Sigmoid colon (tissue), 7 donors: Measurements from ENCODE around the gene SMIM1. TPM values are rescaled to one million over a fixed set of nuclear protein-coding genes. Genes with fewer than 3 reads are reported as not detected.

Source experiments
- DNase-seq: peaks from one replicate; pipeline ENCODE4 v3.0.0-alpha.2; 2019
- H3K27ac ChIP-seq, 4 donors: fragments of 200-600 bp; sonication (generic); one replicate each; pipeline ENCODE4 v1.5.1; 2016 to 2019; ENCODE audit warnings: mild to moderate bottlenecking in 1 of 4
- H3K27me3 ChIP-seq, 3 donors: fragments of 200-600 bp; sonication (generic); one replicate each; pipeline ENCODE4 v1.5.1; 2019; ENCODE audit warnings: mild to moderate bottlenecking in 1 of 3
- H3K36me3 ChIP-seq, 4 donors: fragments of 200-600 bp; sonication (generic); one replicate each; pipeline ENCODE4 v1.5.1; 2016 to 2019
- H3K4me1 ChIP-seq, 4 donors: fragments of 200-600 bp; sonication (generic); one replicate each; pipeline ENCODE4 v1.5.1; 2017 to 2019
- H3K4me3 ChIP-seq, 4 donors: fragments of 200-600 bp; sonication (generic); one replicate each; pipeline ENCODE4 v1.5.1; 2017 to 2019; ENCODE audit warnings: mild to moderate bottlenecking in 2 of 4, moderate library complexity in 1 of 4
- H3K9me3 ChIP-seq, 4 donors: fragments of 200-600 bp in 3 of 4; sonication (generic) in 3 of 4; one replicate each; pipeline versions ENCODE4 v1.5.1 to v1.6.1; 2013 to 2019
- EP300 ChIP-seq, 4 donors: sonication (generic); formaldehyde crosslinking; IDR thresholded peaks; one replicate each; pipeline ENCODE4 v1.6.1; 2017; ENCODE audit warnings: antibody characterized with exemption in 4 of 4
- POLR2A ChIP-seq, 2 donors: fragments of 450-650 bp; IDR thresholded peaks; one replicate each; pipeline ENCODE4 v1.6.1; 2016; ENCODE audit warnings: antibody characterized with exemption in 2 of 2, mild to moderate bottlenecking in 2 of 2, moderate library complexity in 2 of 2
- POLR2AphosphoS5 ChIP-seq, 4 donors: sonication (generic); formaldehyde crosslinking; IDR thresholded peaks; one replicate each; pipeline ENCODE4 v1.6.1; 2017; ENCODE audit warnings: antibody characterized with exemption in 4 of 4
- WGBS, 2 donors: extraction: QIAGEN DNeasy Blood & Tissue Kit; methylation state at CpG; one replicate each; pipeline ENCODE4 v1.1.7; 2013; 5-methylcytosine and 5-hydroxymethylcytosine counted together
- intact Hi-C: fragments of 100-400 bp; cut with DNase I; formaldehyde crosslinking; loops from one replicate; pipeline ENCODE4 v1.15.1; 2023
- polyA plus RNA-seq, 3 donors: library from polyadenylated mRNA; stranded (reverse); fragments of 200-250 nt; gene quantifications; one replicate each; pipeline ENCODE4 v1.2.3, GENCODE V29; 2013
- total RNA-seq, 4 donors: library from RNA; depleted of rRNA; stranded (reverse); fragments of >200 nt; gene quantifications; one replicate each; pipeline ENCODE4 v1.1.0, GENCODE V29; 2016
- TF ChIP-seq, protein P1 (sequence below), 4 experiments: fragments of 450-650 bp in 3 of 4; fragments of 200-600 bp in 1 of 4; IDR thresholded peaks; one replicate each; pipeline ENCODE4 v1.5.1; 2016 to 2019; ENCODE audit warnings: antibody characterized with exemption in 4 of 4, mild to moderate bottlenecking in 3 of 4, moderate library complexity in 2 of 4
- donor health status: healthy with polysubstance abuse.
- donor health status: Bipolar disorder and iron deficiency.
- donor health status: healthy.

Gene SMIM1
- total and polyA plus RNA-seq, 7 donors = 2.7 to 10.8 (median 6.8) TPM; not detected in 1

DNA sequence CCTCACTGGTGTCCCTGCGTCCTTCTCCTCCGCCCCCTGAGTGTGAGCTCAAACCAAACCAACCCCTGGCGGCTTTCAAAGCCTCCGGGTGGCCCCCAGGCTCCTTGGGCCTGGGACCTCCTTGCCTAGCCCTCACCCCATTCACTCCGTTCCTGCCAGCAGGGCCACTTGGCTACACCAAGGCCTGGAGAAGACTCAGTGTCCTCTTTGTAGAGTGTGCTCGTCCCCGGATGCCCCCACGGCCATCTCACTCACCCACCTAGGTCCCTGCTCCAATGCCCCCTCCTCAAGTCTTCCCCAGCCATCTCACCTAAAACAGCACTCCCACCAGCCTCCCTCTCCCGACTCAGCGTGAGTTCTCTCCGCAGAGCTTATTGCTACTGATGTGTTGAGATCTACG, 27.5 kb upstream of the SMIM1 start:
- intact Hi-C loops = loop anchor here (5.0 kb wide), 2 partner anchors 52 to 157 kb away; partner anchors contain the start of genes C1orf174 and LRRC47
- DNase-seq = no peak
- no peaks in the 10 kb centered on the region for H3K9me3 ChIP-seq
- no peak overlapping the region for H3K27ac ChIP-seq
- H3K4me1 ChIP-seq = peaks cover 0 to 34% (median 24%) of the 10 kb centered on the region in 4 donors
- H3K4me3 ChIP-seq = no peak overlapping the region
- WGBS, 2 donors = 95 to 96% methylated on average over 12 of the region's 12 CpGs
- H3K27me3 ChIP-seq = no peaks in the 10 kb centered on the region
- H3K36me3 ChIP-seq = peaks cover 0 to 42% (median 21%) of the 10 kb centered on the region in 4 donors
- TF ChIP-seq POLR2AphosphoS5 (IDR thresholded peaks at IDR 0.05) (no peak), EP300 (IDR thresholded peaks at IDR 0.05) (no peak)
- TF ChIP-seq, protein P1, sequence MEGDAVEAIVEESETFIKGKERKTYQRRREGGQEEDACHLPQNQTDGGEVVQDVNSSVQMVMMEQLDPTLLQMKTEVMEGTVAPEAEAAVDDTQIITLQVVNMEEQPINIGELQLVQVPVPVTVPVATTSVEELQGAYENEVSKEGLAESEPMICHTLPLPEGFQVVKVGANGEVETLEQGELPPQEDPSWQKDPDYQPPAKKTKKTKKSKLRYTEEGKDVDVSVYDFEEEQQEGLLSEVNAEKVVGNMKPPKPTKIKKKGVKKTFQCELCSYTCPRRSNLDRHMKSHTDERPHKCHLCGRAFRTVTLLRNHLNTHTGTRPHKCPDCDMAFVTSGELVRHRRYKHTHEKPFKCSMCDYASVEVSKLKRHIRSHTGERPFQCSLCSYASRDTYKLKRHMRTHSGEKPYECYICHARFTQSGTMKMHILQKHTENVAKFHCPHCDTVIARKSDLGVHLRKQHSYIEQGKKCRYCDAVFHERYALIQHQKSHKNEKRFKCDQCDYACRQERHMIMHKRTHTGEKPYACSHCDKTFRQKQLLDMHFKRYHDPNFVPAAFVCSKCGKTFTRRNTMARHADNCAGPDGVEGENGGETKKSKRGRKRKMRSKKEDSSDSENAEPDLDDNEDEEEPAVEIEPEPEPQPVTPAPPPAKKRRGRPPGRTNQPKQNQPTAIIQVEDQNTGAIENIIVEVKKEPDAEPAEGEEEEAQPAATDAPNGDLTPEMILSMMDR (IDR thresholded peaks at IDR 0.05) = no peak

DNA sequence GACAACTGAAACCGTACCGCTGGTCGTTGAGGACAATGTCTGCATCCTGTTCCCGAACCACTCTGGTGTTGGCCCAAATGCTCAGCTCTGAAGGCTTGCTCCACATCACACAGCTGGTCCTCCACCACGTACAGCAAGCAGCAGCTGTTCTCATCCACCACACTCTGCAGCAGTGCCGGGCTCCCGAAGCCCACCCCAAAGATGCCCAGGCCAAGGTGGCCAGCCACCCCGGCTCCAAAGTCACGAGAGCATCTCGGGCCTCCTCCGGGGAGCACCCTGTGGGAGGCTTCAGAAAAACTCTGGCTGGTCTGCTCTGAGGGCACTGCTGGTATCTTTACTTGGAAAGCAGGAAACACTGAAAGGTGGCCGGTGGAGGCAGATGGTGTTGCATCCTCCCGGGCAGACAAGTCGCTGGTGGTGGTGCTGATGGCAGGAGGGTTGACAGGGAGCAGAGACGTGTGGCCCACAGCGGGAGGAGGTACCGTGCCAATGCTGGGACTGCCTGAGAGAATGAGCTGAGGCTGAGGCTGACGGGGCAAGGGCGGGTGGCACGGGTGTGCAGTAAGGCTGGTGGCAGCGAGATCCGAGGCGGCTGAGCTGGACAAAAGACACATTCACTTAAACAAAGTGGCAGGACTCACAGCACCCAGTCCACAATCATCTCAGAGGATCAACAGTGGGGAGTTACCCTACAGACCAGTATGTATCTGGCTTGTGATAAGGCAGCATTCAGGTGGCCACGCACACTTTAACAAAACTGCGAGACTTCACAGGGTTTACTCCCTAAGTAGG, 26.8 kb upstream of the SMIM1 start:
- peak overlapping the region; percentile 74 to 87 (median 79) for H3K27ac ChIP-seq
- no peaks in the 10 kb centered on the region for H3K9me3 ChIP-seq
- intact Hi-C loops = loop anchor here (2.0 to 5.0 kb wide), 3 partner anchors 27 to 157 kb away; partner anchors contain the start of genes C1orf174, LRRC47 and SMIM1
- H3K4me3 ChIP-seq = peak overlapping the region in 3 of 4 donors; percentile 57 to 91 (median 81)
- WGBS, 2 donors = 90 to 91% methylated on average over 25 of the region's 25 CpGs
- peaks cover 0 to 34% (median 24%) of the 10 kb centered on the region in 4 donors for H3K4me1 ChIP-seq
- peaks cover 0 to 35% (median 16%) of the 10 kb centered on the region in 4 donors for H3K36me3 ChIP-seq
- no peaks in the 10 kb centered on the region for H3K27me3 ChIP-seq
- TF ChIP-seq, protein P1 (IDR thresholded peaks at IDR 0.05) = no peak
- TF ChIP-seq POLR2A (IDR thresholded peaks at IDR 0.05) (no peak), EP300 (IDR thresholded peaks at IDR 0.05) (no peak), POLR2AphosphoS5 (IDR thresholded peaks at IDR 0.05) (no peak)
- no peak for DNase-seq

DNA sequence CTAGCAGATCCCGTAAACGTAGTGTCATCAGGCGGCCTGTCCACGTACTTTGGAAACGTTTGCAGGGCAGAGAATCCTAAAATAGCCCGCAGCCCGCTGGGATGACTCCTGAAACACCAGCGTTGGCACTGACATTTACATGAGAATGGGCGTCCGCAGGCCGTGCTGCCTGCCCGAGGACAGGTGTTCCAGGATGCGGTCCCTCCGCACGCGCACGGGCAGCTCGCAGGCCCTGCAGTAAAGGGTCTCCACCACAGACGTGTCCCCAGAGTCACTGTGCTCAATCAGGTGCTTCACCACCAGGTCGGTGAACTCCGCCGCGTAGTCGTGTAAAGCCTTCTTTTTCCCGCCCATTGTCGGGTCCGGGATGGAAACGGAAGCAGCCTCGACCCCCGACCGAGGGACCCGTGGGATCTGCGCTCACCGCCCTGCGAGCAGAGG, 26.1 kb upstream of the SMIM1 start:
- H3K27ac ChIP-seq = peak overlapping the region; percentile 74 to 87 (median 79)
- TF ChIP-seq, protein P1 (IDR thresholded peaks at IDR 0.05) = no peak
- no peak for TF ChIP-seq EP300 (IDR thresholded peaks at IDR 0.05)
- no peak for TF ChIP-seq POLR2AphosphoS5 (IDR thresholded peaks at IDR 0.05)
- no peak for TF ChIP-seq POLR2A (IDR thresholded peaks at IDR 0.05)
- no peak for DNase-seq
- 30 to 62% methylated on average over 35 of the region's 35 CpGs for WGBS, 2 donors
- no peaks in the 10 kb centered on the region for H3K9me3 ChIP-seq
- no peaks in the 10 kb centered on the region for H3K27me3 ChIP-seq
- H3K4me1 ChIP-seq = peaks cover 0 to 34% (median 24%) of the 10 kb centered on the region in 4 donors
- peak overlapping the region; percentile 57 to 91 (median 74) for H3K4me3 ChIP-seq
- H3K36me3 ChIP-seq = peaks cover 0 to 29% (median 10%) of the 10 kb centered on the region in 4 donors
- intact Hi-C loops = loop anchor here (2.0 to 5.0 kb wide), 3 partner anchors 26 to 156 kb away; partner anchors contain the start of genes C1orf174, LRRC47 and SMIM1

DNA sequence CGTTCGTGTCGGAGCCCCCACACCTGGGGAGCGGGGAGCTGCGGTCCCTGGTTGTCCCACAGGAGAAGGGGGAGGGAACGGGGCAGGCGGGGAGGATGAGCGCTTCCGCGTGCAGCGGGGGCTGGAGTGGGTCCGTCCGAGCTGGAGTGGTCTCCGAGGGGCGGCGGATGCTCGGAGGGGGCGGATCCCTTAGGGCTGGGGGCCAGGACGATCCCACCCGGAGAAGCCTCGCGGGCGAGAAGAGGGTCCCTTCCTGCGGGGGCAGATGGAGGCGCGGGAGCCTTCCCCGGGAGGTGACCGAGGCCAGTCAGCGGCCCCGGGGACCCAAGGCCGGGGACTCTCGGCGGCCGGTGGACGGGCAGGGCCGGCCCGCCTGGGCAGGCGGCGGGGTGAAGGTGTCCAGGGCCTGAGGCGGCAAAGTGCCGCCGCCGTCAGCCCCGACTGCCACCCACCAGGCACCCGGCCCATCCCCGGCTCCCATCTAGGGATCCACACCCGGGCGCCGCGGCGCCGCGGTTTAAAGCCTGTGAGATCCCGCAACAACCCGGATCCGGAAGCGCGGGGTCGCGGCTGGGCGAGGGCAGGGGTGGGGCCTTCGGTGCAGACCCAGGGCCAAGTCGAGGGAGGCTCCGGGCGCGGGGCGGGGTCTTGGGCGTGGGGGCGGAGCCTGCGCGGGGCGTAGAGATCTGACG, 25.6 kb upstream of the SMIM1 start:
- intact Hi-C loops = loop anchor here (2.0 to 5.0 kb wide), 3 partner anchors 26 to 155 kb away; partner anchors contain the start of genes C1orf174, LRRC47 and SMIM1
- Histone ChIP-seq H3K27ac (peak overlapping the region; percentile 74 to 87 (median 79)), H3K4me1 (peaks cover 0 to 34% (median 24%) of the 10 kb centered on the region in 4 donors), H3K9me3 (no peaks in the 10 kb centered on the region), H3K4me3 (peak overlapping the region; percentile 57 to 91 (median 74)), H3K36me3 (peaks cover 0 to 23% (median 5%) of the 10 kb centered on the region in 4 donors), H3K27me3 (peaks cover 0 to 1% (median 0%) of the 10 kb centered on the region in 3 donors)
- TF ChIP-seq, protein P1 (IDR thresholded peaks at IDR 0.05) = no peak
- TF ChIP-seq POLR2AphosphoS5 (IDR thresholded peaks at IDR 0.05) (peak; percentile 30 to 74 (median 56)), EP300 (IDR thresholded peaks at IDR 0.05) (no peak), POLR2A (IDR thresholded peaks at IDR 0.05) (peak in 1 of 2 donors; percentile 51)
- 2 to 18% methylated on average over 73 of the region's 73 CpGs for WGBS, 2 donors
- peak; percentile 93 for DNase-seq
